ENCODE data around the gene MARVELD1. TPM values are rescaled to one million over a fixed set of nuclear protein-coding genes. Genes with fewer than 3 reads are reported as not detected.
A peak's percentile ranks its signal among the peaks of the same experiment; 100 is the strongest.

MARVELD1 gene
- total and polyA plus RNA-seq, 2 of the 4 experiments (the other 2 are of a cell fraction): 12.0 to 68.1 TPM

GRCh38 chr10:97737770-97738265 lies 24.3 kb downstream of the MARVELD1 start:
- ATAC-seq (ENCODE audit: low read depth) (no peak), DNase-seq (peak; percentile 56)
- Histone ChIP-seq H2BK120ac (ENCODE audit: low read depth, low read length) (no peak overlapping the region), H2BK15ac (ENCODE audit: low read depth, low read length) (no peak overlapping the region), H3K4me2 (ENCODE audit: low read depth, low read length) (peak overlapping the region; percentile 96), H2BK20ac (ENCODE audit: low read depth, low read length) (no peak overlapping the region), H3K4ac (ENCODE audit: low read depth, low read length) (peak overlapping the region; percentile 35), H3K79me1 (ENCODE audit: low read depth in 1 of 2, low read length in 2 of 2) (peaks cover 20 to 44% of the 10 kb centered on the region in 2 experiments), H4K91ac (ENCODE audit: insufficient read depth, low read depth, low read length) (peak overlapping the region; percentile 34; the same call in 1 of the 2 replicates), H2AK5ac (ENCODE audit: low read depth, low read length) (peak overlapping the region; percentile 77; the same call in 1 of the 2 replicates), H4K8ac (ENCODE audit: low read depth in 2 of 2, low read length in 2 of 2) (peak overlapping the region in 1 of 2 experiments; percentile 48; a peak in 2 of 4 replicates), H2AFZ (replicated peaks; ENCODE audit: low read length, poor library complexity) (peak overlapping the region; percentile 99), H3K9me1 (ENCODE audit: insufficient read depth, low read length) (peaks cover 14% of the 10 kb centered on the region), H3K27me3 (ENCODE audit: control insufficient read depth, insufficient read depth, low read length) (no peaks in the 10 kb centered on the region), H4K5ac (ENCODE audit: low read depth, low read length) (0 out of 2 replicates have a peak overlapping the region, but pooled peaks have one; percentile 3), H3K27ac (ENCODE audit: insufficient read depth, low read length) (peak overlapping the region; percentile 85), H4K20me1 (ENCODE audit: insufficient read depth, low read length) (peaks cover 20% of the 10 kb centered on the region; the same call in 1 of the 2 replicates), H3K9me3 (ENCODE audit: control insufficient read depth, insufficient read depth, low read length) (no peaks in the 10 kb centered on the region), H3K56ac (ENCODE audit: extremely low read depth, insufficient read depth, low read length) (peak overlapping the region; percentile 39), H3K23ac (ENCODE audit: low read depth, low read length) (peak overlapping the region; percentile 98), H3K4me1 (ENCODE audit: control insufficient read depth, insufficient read depth, low read length) (peaks cover 9% of the 10 kb centered on the region), H3K18ac (ENCODE audit: low read depth, low read length) (no peak overlapping the region), H2BK5ac (ENCODE audit: low read depth, low read length, poor library complexity, severe bottlenecking) (peak overlapping the region; percentile 69), H3K4me3 (ENCODE audit: insufficient read depth, low read depth, low read length) (peak overlapping the region; percentile 90), H2AK9ac (replicated peaks; ENCODE audit: low read depth, low read length, poor library complexity) (peak overlapping the region; percentile 97), H3K36me3 (ENCODE audit: control insufficient read depth, insufficient read depth, low read length) (peaks cover 12% of the 10 kb centered on the region), H3K9ac (ENCODE audit: low read depth, low read length) (peak overlapping the region; percentile 81), H3K14ac (replicated peaks; ENCODE audit: low read depth, low read length) (peak overlapping the region; percentile 94)
- CTCF ChIA-PET: no interaction called here
- intact Hi-C loops (cut with micrococcal nuclease) (no loop called here), in situ Hi-C loops (cut with MboI; ENCODE audit: low sequenced_read_pairs) (loop anchor here (10.0 kb wide), 1 partner anchor 163 kb away; the partner anchor contains the start of gene ANKRD2), dilution Hi-C loops (cut with HindIII; ENCODE audit: low sequenced_read_pairs, unreplicated experiment) (no loop called here)
- BruUV-seq (replicated peaks): no TSS peak
- WGBS, 2 experiments (ENCODE audit: extremely low coverage in 2 of 2, insufficient read length in 1 of 2): 54% methylated on average over 5 of the region's 14 CpGs; no CpG with 5 or more reads in 1 of the 2 experiments
- POLR2A ChIA-PET (ENCODE audit: unreplicated experiment): no interaction called here
- TF ChIP-seq RAD21 (IDR thresholded peaks at IDR 0.05; ENCODE audit: low read length) (no peak), CTCF (conservative IDR thresholded peaks at IDR 0.05; ENCODE audit: low read depth, low read length) (no peak), FOS (IDR thresholded peaks at IDR 0.05; ENCODE audit: low read depth, low read length) (no peak), MAFK (IDR thresholded peaks at IDR 0.05; ENCODE audit: low read depth, low read length) (no peak), CEBPB (IDR thresholded peaks at IDR 0.05; ENCODE audit: low read depth, low read length) (no peak), CHD1 (IDR thresholded peaks at IDR 0.05; ENCODE audit: low read depth, low read length) (no peak), BHLHE40 (IDR thresholded peaks at IDR 0.05; ENCODE audit: low read depth, low read length) (no peak), USF2 (IDR thresholded peaks at IDR 0.05; ENCODE audit: low read depth, low read length) (no peak), RCOR1 (IDR thresholded peaks at IDR 0.05; ENCODE audit: insufficient replicate concordance, low read length) (no peak), RFX5 (IDR thresholded peaks at IDR 0.05; ENCODE audit: low read depth, low read length) (no peak), MXI1 (IDR thresholded peaks at IDR 0.05; ENCODE audit: borderline replicate concordance, low read depth, low read length) (no peak), ELK1 (IDR thresholded peaks at IDR 0.05; ENCODE audit: borderline replicate concordance, low read depth, low read length) (no peak), SMC3 (IDR thresholded peaks at IDR 0.05; ENCODE audit: low read depth, low read length) (no peak), MAZ (IDR thresholded peaks at IDR 0.05; ENCODE audit: borderline replicate concordance, low read depth, low read length) (no peak), NFE2L2 (IDR thresholded peaks at IDR 0.05; ENCODE audit: low read depth, low read length) (no peak), POLR2A (IDR thresholded peaks at IDR 0.05; ENCODE audit: low read depth, low read length) (no peak)

All from IMR-90 (cell line).